Stimulated activated effector memory CD8-positive, alpha-beta T cell treated with anti-CD3 and anti-CD28 coated beads, Interleukin-12 subunit alpha, Interleukin-12 subunit beta, amount 100 ng/mL, for 72 hours (primary cell): ENCODE data around the gene MTSS2.

ENCODE experiments used
- ATAC-seq: fragments of 150-1000 bp; cut with Tn5 transposase; 2 replicates; pipeline ENCODE4 v1.10.0; 2021
- DNase-seq, 2 donors: peaks; one replicate each; pipeline ENCODE4 v3.0.0; 2021 to 2022; ENCODE audit warnings: low spot score in 2 of 2
- H3K27ac Mint-ChIP-seq: one replicate; pipeline ENCODE4 v1.8.0; 2022; ENCODE audit warnings: mild to moderate bottlenecking, mixed read lengths
- H3K36me3 Mint-ChIP-seq: one replicate; pipeline ENCODE4 v1.8.0; 2022; ENCODE audit warnings: mild to moderate bottlenecking, mixed read lengths
- H3K4me1 Mint-ChIP-seq: one replicate; pipeline ENCODE4 v1.8.0; 2022; ENCODE audit warnings: mixed read lengths
- H3K4me3 Mint-ChIP-seq: one replicate; pipeline ENCODE4 v1.8.0; 2022; ENCODE audit warnings: mild to moderate bottlenecking, mixed read lengths
- H3K9me3 Mint-ChIP-seq: one replicate; pipeline ENCODE4 v1.8.0; 2022; ENCODE audit warnings: mixed read lengths

The MTSS2 gene

GRCh38 chr16:70695331-70696070 lies 9.6 kb upstream of the MTSS2 start:
- Mint-ChIP-seq H3K4me3 (no peak overlapping the region), H3K27ac (peak overlapping the region; percentile 81), H3K4me1 (peaks cover 24% of the 10 kb centered on the region), H3K36me3 (peaks cover 5% of the 10 kb centered on the region), H3K9me3 (no peaks in the 10 kb centered on the region)
- DNase-seq (no peak), ATAC-seq (no peak)

GRCh38 chr16:70694868-70695218 lies 9.0 kb upstream of the MTSS2 start:
- DNase-seq (no peak), ATAC-seq (no peak)
- Mint-ChIP-seq H3K27ac (no peak overlapping the region), H3K9me3 (no peaks in the 10 kb centered on the region), H3K36me3 (peaks cover 5% of the 10 kb centered on the region), H3K4me1 (peaks cover 24% of the 10 kb centered on the region), H3K4me3 (no peak overlapping the region)

GRCh38 chr16:70694088-70694867 lies 8.4 kb upstream of the MTSS2 start:
- Mint-ChIP-seq H3K27ac (no peak overlapping the region), H3K36me3 (peaks cover 4% of the 10 kb centered on the region), H3K4me1 (peaks cover 23% of the 10 kb centered on the region), H3K9me3 (no peaks in the 10 kb centered on the region), H3K4me3 (no peak overlapping the region)
- DNase-seq (no peak), ATAC-seq (no peak)

- ATAC-seq, result no peak
These were observed 7.2 kb upstream of the MTSS2 start for GRCh38 chr16:70692873-70693671.

GRCh38 chr16:70692130-70692872 lies 6.4 kb upstream of the MTSS2 start:
- no peaks in the 10 kb centered on the region for H3K36me3 Mint-ChIP-seq
- H3K9me3 Mint-ChIP-seq, result no peaks in the 10 kb centered on the region
- H3K4me1 Mint-ChIP-seq, result peaks cover 18% of the 10 kb centered on the region
- DNase-seq (no peak), ATAC-seq (no peak)
- H3K4me3 Mint-ChIP-seq, result no peak overlapping the region
- no peak overlapping the region for H3K27ac Mint-ChIP-seq

More at GRCh38 chr16:70692873-70693671, 7.2 kb upstream of the MTSS2 start:
- no peaks in the 10 kb centered on the region for H3K9me3 Mint-ChIP-seq
- H3K4me1 Mint-ChIP-seq, result peaks cover 18% of the 10 kb centered on the region
- DNase-seq, result no peak
- H3K36me3 Mint-ChIP-seq, result no peaks in the 10 kb centered on the region
- H3K4me3 Mint-ChIP-seq, result no peak overlapping the region
- H3K27ac Mint-ChIP-seq, result no peak overlapping the region

GRCh38 chr16:70691223-70692129 lies 5.6 kb upstream of the MTSS2 start:
- no peak overlapping the region for H3K27ac Mint-ChIP-seq
- ATAC-seq (no peak), DNase-seq (no peak)
- H3K4me1 Mint-ChIP-seq, result peaks cover 11% of the 10 kb centered on the region
- H3K4me3 Mint-ChIP-seq, result no peak overlapping the region
- no peaks in the 10 kb centered on the region for H3K36me3 Mint-ChIP-seq
- no peaks in the 10 kb centered on the region for H3K9me3 Mint-ChIP-seq

GRCh38 chr16:70689970-70690891 lies 4.4 kb upstream of the MTSS2 start:
- ATAC-seq (no peak), DNase-seq (no peak)
- H3K36me3 Mint-ChIP-seq, result no peaks in the 10 kb centered on the region
- H3K9me3 Mint-ChIP-seq, result no peaks in the 10 kb centered on the region
- H3K4me3 Mint-ChIP-seq, result no peak overlapping the region
- peaks cover under 1% of the 10 kb centered on the region for H3K4me1 Mint-ChIP-seq
- H3K27ac Mint-ChIP-seq, result peak overlapping the region; percentile 26

GRCh38 chr16:70689035-70689969 lies 3.4 kb upstream of the MTSS2 start:
- no peak overlapping the region for H3K27ac Mint-ChIP-seq
- H3K4me3 Mint-ChIP-seq, result no peak overlapping the region
- H3K4me1 Mint-ChIP-seq, result no peaks in the 10 kb centered on the region
- DNase-seq, result no peak
- H3K9me3 Mint-ChIP-seq, result no peaks in the 10 kb centered on the region
- no peak for ATAC-seq
- H3K36me3 Mint-ChIP-seq, result no peaks in the 10 kb centered on the region

GRCh38 chr16:70688246-70688742 lies 2.4 kb upstream of the MTSS2 start:
- DNase-seq (no peak), ATAC-seq (no peak)
- H3K9me3 Mint-ChIP-seq, result no peaks in the 10 kb centered on the region
- H3K4me3 Mint-ChIP-seq, result no peak overlapping the region
- no peaks in the 10 kb centered on the region for H3K36me3 Mint-ChIP-seq
- no peaks in the 10 kb centered on the region for H3K4me1 Mint-ChIP-seq
- no peak overlapping the region for H3K27ac Mint-ChIP-seq

- Mint-ChIP-seq H3K36me3 (no peaks in the 10 kb centered on the region), H3K4me3 (peak overlapping the region; percentile 20), H3K4me1 (no peaks in the 10 kb centered on the region), H3K27ac (no peak overlapping the region), H3K9me3 (no peaks in the 10 kb centered on the region)
- DNase-seq (no peak), ATAC-seq (no peak)
These were observed 1.9 kb upstream of the MTSS2 start for GRCh38 chr16:70687671-70688245.

GRCh38 chr16:70687102-70687511 lies 1.3 kb upstream of the MTSS2 start:
- Mint-ChIP-seq H3K9me3 (no peaks in the 10 kb centered on the region), H3K4me1 (no peaks in the 10 kb centered on the region), H3K27ac (no peak overlapping the region), H3K4me3 (peak overlapping the region; percentile 20), H3K36me3 (no peaks in the 10 kb centered on the region)
- DNase-seq (no peak), ATAC-seq (no peak)

- no peak overlapping the region for H3K4me3 Mint-ChIP-seq
- no peak for DNase-seq
- no peak overlapping the region for H3K27ac Mint-ChIP-seq
- no peaks in the 10 kb centered on the region for H3K36me3 Mint-ChIP-seq
- no peak for ATAC-seq
- no peaks in the 10 kb centered on the region for H3K4me1 Mint-ChIP-seq
- H3K9me3 Mint-ChIP-seq, result no peaks in the 10 kb centered on the region
These were observed 686 bp upstream of the MTSS2 start for GRCh38 chr16:70686376-70687101.
